Activated T-cell treated with anti-CD3 and anti-CD28 coated beads, Interleukin-2, amount 50 U/mL, for 48 hours (primary cell): Measurements from ENCODE around the gene OR2Z1.

Experiments
- DNase-seq, 2 experiments: peaks; one replicate each; pipeline ENCODE4 v3.0.0-alpha.2; 2020

Gene OR2Z1

GRCh38 chr19:8721334-8721733, at the start of gene OR2Z1:
Gene OR2Z1 (plus strand): TSS chr19:8721634. CDS start chr19:8731029, 9,395 bp downstream.
- DNase-seq, result no peak

DNA sequence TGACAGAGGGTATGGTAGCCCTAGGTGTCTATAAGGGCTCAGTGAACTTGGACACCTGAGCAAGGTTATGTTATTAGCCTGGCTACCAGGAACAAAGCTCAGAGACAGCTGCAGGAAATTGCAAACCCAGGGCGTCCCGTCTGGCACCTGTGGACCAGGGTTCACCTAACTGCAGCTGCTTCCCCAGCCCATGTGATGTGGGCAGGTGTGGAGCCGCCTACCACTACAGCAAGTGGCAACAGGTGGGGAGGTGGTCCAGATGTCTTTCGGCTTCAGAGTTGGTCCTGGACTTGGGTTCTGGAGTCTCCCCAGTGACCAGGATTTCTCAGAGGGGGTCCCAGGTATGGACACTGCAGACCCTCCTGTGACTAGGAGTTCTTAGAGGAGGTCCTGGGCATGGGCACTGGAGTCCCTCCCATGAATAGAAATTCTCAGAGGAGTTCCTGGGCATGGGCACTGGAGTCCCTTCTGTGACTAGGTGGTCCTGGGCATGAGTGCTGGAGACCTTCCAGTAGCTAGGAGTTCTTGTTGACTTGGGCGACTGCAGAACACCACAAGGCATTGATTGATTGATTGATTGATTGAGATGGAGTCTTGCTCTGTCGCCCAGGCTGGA, 48.0 kb upstream of the OR2Z1 start:
- no peak for DNase-seq

DNA sequence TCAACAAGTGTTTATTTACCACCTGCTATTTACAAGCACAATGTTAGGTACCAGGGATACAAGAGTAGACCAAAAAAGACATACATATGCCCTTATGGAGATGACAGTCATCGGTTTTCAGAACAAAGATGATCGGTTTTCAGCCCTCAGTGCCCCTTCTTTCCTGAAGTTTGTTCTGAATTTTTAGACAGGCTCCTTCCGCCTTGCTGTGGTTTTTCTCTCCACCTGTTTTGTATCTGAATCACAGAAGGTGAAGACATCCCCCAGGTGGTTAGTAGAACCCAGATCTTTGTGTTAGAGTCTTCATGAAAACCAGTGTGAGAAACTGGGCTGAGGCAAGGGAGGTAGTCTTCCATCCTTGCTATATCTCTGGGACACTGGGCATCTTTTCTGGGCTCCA, 46.4 kb upstream of the OR2Z1 start:
- DNase-seq, result no peak

DNA sequence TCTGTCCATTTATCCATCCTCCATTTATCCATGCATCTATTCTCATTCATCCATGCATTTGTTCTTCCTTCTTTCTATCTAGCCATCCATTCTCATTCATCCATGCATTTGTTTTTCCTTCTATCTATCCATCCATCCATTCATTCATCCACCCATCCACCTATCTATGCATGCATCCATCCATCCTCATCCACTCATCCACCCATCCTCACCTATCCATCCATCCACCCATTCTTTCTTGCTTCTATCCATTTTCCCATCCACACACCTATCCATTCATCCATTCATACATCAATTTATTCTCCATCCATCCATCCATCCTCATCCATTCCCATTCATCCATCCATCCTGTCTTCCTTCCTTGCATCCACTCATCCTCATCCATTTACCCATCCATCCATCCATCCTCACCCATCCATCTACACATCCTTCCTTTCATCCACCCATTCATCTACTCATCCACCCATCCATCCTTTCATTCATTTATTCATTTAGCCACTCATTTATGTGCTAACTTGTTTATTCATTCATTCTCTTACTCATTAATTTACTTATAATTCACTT, 43.1 kb upstream of the OR2Z1 start:
- DNase-seq, result no peak

DNA sequence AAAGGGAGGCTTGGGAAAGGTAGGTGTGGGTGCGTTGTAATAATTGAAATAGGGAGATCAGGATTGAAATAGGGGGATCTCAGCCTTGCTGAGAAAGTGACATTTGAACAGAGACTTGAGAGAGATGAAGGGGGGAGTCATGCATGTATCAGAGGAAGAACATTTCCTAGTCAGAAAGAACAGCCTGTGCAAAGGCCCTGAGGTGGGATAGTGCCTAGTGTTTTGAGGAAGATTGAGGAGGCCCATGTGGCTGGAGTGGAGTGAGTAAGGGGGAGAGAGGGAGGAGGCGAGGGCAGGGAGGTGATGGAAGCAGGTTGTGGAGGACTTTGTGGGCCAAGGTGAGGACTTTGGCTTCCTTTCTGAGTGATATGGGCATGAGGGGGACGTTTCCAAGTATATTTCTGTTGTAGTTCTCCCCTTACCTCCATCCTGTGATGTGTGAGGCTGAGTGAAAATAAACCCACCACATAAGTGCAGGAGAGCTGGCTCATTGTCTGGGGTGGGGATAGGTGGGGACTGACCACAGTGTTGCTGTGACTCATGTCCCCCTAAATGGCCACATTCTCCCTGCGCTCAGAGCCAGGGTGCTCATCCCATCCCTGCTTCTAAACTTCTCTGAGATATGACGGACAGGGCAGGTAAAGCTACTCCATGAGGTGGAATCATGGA, 40.6 kb upstream of the OR2Z1 start:
- DNase-seq, result no peak

GRCh38 chr19:8681345-8682029, 39.9 kb upstream of the OR2Z1 start:
- DNase-seq, result no peak

DNA sequence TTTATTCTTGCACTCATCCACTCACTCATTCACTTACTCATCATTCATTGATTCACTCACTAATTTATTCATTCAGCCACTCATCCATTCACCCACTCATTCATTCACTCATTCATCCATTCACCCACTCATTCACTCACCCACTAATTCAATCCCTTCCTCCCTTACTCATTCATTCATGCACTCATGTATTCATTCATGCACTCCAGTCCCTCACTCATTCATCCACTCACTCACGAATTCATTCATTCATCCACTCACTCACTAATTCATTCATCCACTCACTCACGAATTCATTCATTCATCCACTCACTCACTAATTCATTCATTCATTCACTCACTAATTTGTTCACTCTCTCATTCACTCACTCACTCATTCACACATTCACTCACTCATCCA, 39.0 kb upstream of the OR2Z1 start:
- no peak for DNase-seq

DNA sequence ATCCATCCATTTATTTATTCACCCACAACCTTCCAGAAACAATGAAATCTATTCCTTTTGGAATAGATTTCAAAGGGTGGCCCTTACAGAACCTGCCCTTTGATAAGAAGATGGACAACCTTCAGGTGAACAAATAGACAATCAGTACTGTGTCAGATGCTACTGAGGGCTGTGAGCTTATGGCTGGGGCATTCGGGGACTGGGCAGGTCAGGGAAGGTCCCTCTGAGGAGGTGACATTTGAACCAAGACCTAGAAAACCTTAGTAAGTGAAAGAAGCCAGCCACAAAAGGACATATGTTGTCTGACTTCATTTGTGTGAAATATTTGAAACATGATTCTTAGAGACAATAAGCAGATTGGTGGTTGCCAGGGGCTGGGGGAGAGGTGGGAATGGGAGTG, 38.5 kb upstream of the OR2Z1 start:
- DNase-seq, result no peak

- peak in 1 of 2 experiments; percentile 9 for DNase-seq
These were observed 37.2 kb upstream of the OR2Z1 start for GRCh38 chr19:8684001-8684902.

GRCh38 chr19:8686549-8686948, 34.9 kb upstream of the OR2Z1 start:
- DNase-seq, result peak; percentile 1 to 4

GRCh38 chr19:8688930-8689329, 32.5 kb upstream of the OR2Z1 start:
- no peak for DNase-seq

GRCh38 chr19:8690753-8691539, 30.5 kb upstream of the OR2Z1 start:
- DNase-seq, result no peak

- DNase-seq, result no peak
These were observed 25.9 kb upstream of the OR2Z1 start for GRCh38 chr19:8695501-8695900.

DNA sequence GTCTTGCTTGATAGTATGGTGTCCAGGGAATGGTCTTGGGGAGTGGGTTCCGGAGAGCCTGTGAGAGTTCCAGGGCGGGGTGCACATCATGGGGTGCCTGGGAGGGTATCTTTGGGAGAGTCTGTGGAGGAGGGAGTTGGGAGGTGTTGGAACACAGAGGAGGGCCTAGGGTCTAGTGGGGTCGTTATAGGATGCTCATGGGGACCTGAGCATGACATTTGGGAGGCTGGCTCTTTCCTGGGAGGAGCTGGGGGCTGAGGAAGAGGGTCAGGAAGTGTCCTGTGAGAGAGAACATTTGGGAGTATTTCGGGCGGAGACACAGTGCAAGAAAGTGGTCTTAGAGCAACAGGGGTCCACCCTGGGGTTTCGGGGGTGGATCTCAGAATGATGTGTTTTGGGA, 25.5 kb upstream of the OR2Z1 start:
- DNase-seq, result no peak

- no peak for DNase-seq
These were observed 24.4 kb upstream of the OR2Z1 start for GRCh38 chr19:8696993-8697392.

- peak; percentile 41 to 42 for DNase-seq
These were observed 23.6 kb upstream of the OR2Z1 start for GRCh38 chr19:8697671-8698432.

- no peak for DNase-seq
These were observed 22.9 kb upstream of the OR2Z1 start, which contains the start of gene ACTL9 for GRCh38 chr19:8698433-8699063. Gene ACTL9 (minus strand): TSS chr19:8698795. CDS start chr19:8698701, 94 bp downstream.

DNA sequence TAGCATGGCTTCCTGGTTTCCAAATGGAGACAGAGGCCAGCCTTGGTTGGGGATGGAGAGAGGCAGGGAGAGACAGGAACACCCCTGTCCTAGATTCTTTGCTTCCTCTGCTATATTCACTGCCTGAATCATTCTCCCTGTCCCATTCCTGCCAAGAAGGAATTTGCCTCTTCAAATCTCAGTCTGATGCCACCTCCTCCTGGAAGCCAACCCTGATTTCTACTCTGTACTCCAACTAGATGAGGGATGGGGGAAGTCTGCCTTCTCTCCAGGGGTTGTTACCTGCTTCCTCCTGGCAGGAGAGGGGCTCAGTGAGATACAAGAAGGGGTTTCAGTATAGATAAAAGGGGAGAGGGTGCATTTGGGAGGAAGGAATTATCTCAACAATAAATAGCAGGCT, 21.5 kb upstream of the OR2Z1 start:
- DNase-seq, result no peak

- DNase-seq, result no peak
These were observed 20.5 kb upstream of the OR2Z1 start for GRCh38 chr19:8700956-8701355.

- DNase-seq, result peak; percentile 54 to 55
These were observed 19.1 kb upstream of the OR2Z1 start for GRCh38 chr19:8702350-8702749.

DNA sequence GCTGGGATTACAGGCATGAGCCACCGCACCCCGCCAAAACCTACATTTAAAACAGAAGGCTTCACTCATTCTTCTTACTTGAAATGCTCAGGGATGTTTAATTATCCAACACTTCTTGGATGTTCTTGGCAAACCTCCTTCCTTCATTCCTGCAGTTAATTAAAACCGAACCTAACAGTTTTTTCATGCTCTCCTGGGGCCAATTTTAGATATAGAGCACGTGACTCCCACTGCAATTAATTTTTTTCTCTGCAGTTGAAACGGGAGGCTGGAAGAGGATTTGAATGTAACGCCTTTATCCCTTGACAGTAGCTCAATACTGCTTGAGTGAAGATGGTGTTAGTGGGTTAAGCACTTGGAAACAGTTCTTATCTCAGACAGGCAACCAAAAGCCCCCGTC, 18.2 kb upstream of the OR2Z1 start:
- DNase-seq, result no peak
